Stimulated activated CD4-positive, alpha-beta T cell treated with anti-CD3 and anti-CD28 coated beads, Interleukin-1b, Interleukin-23, amount 100 ng/mL, for 4 hours (primary cell): Measurements from ENCODE around the gene GNG11.

ENCODE experiments used
- DNase-seq, 2 donors: peaks; one replicate each; pipeline ENCODE4 v3.0.0-alpha.2; 2020; ENCODE audit warnings: low read depth in 2 of 2

The GNG11 gene

GRCh38 chr7:93945756-93946535 lies 24.4 kb downstream of the GNG11 start:
- DNase-seq: no peak

- no peak for DNase-seq
Observed at GRCh38 chr7:93948106-93948505, 26.6 kb downstream of the GNG11 start.

- DNase-seq: no peak
Observed at GRCh38 chr7:93948873-93949272, 27.3 kb downstream of the GNG11 start.

GRCh38 chr7:93949423-93949822 lies 27.9 kb downstream of the GNG11 start:
- no peak for DNase-seq

GRCh38 chr7:93955304-93955703 lies 33.8 kb downstream of the GNG11 start:
- no peak for DNase-seq

- DNase-seq: no peak
Observed at GRCh38 chr7:93957767-93958166, 36.2 kb downstream of the GNG11 start.

GRCh38 chr7:93958216-93958615 lies 36.7 kb downstream of the GNG11 start:
- no peak for DNase-seq

GRCh38 chr7:93958651-93959050 lies 37.1 kb downstream of the GNG11 start:
- no peak for DNase-seq

GRCh38 chr7:93960986-93961385 lies 39.5 kb downstream of the GNG11 start:
- no peak for DNase-seq

- DNase-seq: no peak
Observed at GRCh38 chr7:93964262-93964661, 42.7 kb downstream of the GNG11 start.

- DNase-seq: no peak
Observed at GRCh38 chr7:93964813-93965212, 43.3 kb downstream of the GNG11 start.

GRCh38 chr7:93968911-93969620 lies 47.5 kb downstream of the GNG11 start:
- DNase-seq: no peak

- DNase-seq: no peak
Observed at GRCh38 chr7:93972029-93972725, 50.6 kb downstream of the GNG11 start.

GRCh38 chr7:93973134-93973533 lies 51.6 kb downstream of the GNG11 start:
- no peak for DNase-seq

- DNase-seq: no peak
Observed at GRCh38 chr7:93977211-93977950, 55.8 kb downstream of the GNG11 start.
